Mesothelial cell of epicardium (in vitro differentiated cells): ENCODE results near the gene TRIM14. TPM values are rescaled to one million over a fixed set of nuclear protein-coding genes. Genes with fewer than 3 reads are reported as not detected.
"Not testable (repeated sequence)": the region's sequence is repeated elsewhere in the genome, so short reads cannot be mapped to it uniquely, and the experiment has no call there.

Source experiments
- DNase-seq, 2 experiments: peaks; one replicate each; pipeline ENCODE4 v3.0.0; 2021; ENCODE audit warnings: low spot score in 2 of 2; ENCODE audit not compliant: unreplicated experiment in 2 of 2
- H3K27ac Mint-ChIP-seq: 2 replicates; pipeline ENCODE4 v1.8.0; 2021; ENCODE audit warnings: mixed read lengths
- H3K27me3 Mint-ChIP-seq: 2 replicates; pipeline ENCODE4 v1.8.0; 2021; ENCODE audit warnings: low read depth, mixed read lengths
- H3K36me3 Mint-ChIP-seq: 2 replicates; pipeline ENCODE4 v1.8.0; 2021; ENCODE audit warnings: mixed read lengths
- H3K4me1 Mint-ChIP-seq: 2 replicates; pipeline ENCODE4 v1.8.0; 2021; ENCODE audit warnings: mixed read lengths
- H3K4me3 Mint-ChIP-seq: 2 replicates; pipeline ENCODE4 v1.8.0; 2021; ENCODE audit warnings: mild to moderate bottlenecking, moderate library complexity, mixed read lengths
- H3K9me3 Mint-ChIP-seq: 2 replicates; pipeline ENCODE4 v1.8.0; 2021; ENCODE audit warnings: mixed read lengths
- CTCF ChIP-seq: fragments of 200-600 bp; sonication (generic); IDR thresholded peaks from one replicate; pipeline ENCODE4 v1.5.0; 2021; ENCODE audit warnings: antibody characterized with exemption; ENCODE audit not compliant: unreplicated experiment
- total RNA-seq: library from RNA; stranded (reverse); gene quantifications from 3 replicates; pipeline ENCODE4 v1.2.1, GENCODE V29; 2021

The TRIM14 gene
- total RNA-seq, 1 donor from 2014 or later = 10.1 TPM

GRCh38 chr9:98095401-98095800 lies 23.6 kb downstream of the TRIM14 start:
- no peak overlapping the region for H3K27ac Mint-ChIP-seq
- peaks cover 3% of the 10 kb centered on the region for H3K36me3 Mint-ChIP-seq
- H3K27me3 Mint-ChIP-seq = no peaks in the 10 kb centered on the region
- no peaks in the 10 kb centered on the region for H3K9me3 Mint-ChIP-seq
- no peak for DNase-seq
- H3K4me1 Mint-ChIP-seq = peaks cover 8% of the 10 kb centered on the region
- no peak overlapping the region for H3K4me3 Mint-ChIP-seq
- no peak for TF ChIP-seq CTCF

GRCh38 chr9:98094851-98095250 lies 24.2 kb downstream of the TRIM14 start:
- no peak for DNase-seq
- Mint-ChIP-seq H3K36me3 (peaks cover 3% of the 10 kb centered on the region), H3K9me3 (no peaks in the 10 kb centered on the region), H3K4me3 (no peak overlapping the region), H3K27me3 (no peaks in the 10 kb centered on the region), H3K27ac (no peak overlapping the region), H3K4me1 (peaks cover 3% of the 10 kb centered on the region)
- no peak for TF ChIP-seq CTCF

- Mint-ChIP-seq H3K27ac (no peak overlapping the region), H3K36me3 (peaks cover 3% of the 10 kb centered on the region), H3K9me3 (no peaks in the 10 kb centered on the region), H3K4me3 (no peak overlapping the region), H3K4me1 (no peaks in the 10 kb centered on the region), H3K27me3 (no peaks in the 10 kb centered on the region)
- DNase-seq = no peak
- TF ChIP-seq CTCF = no peak
These were observed 24.7 kb downstream of the TRIM14 start for GRCh38 chr9:98094316-98094715.

GRCh38 chr9:98092613-98092931 lies 26.4 kb downstream of the TRIM14 start:
- DNase-seq = no peak
- H3K36me3 Mint-ChIP-seq = peaks cover 3% of the 10 kb centered on the region
- H3K4me3 Mint-ChIP-seq = no peak overlapping the region
- H3K9me3 Mint-ChIP-seq = no peaks in the 10 kb centered on the region
- no peaks in the 10 kb centered on the region for H3K27me3 Mint-ChIP-seq
- TF ChIP-seq CTCF = no peak
- H3K27ac Mint-ChIP-seq = no peak overlapping the region
- H3K4me1 Mint-ChIP-seq = no peaks in the 10 kb centered on the region

- no peak for TF ChIP-seq CTCF
- Mint-ChIP-seq H3K9me3 (no peaks in the 10 kb centered on the region), H3K4me1 (no peaks in the 10 kb centered on the region), H3K36me3 (no peaks in the 10 kb centered on the region), H3K27ac (no peak overlapping the region), H3K27me3 (no peaks in the 10 kb centered on the region), H3K4me3 (no peak overlapping the region)
- no peak for DNase-seq
These were observed 27.0 kb downstream of the TRIM14 start for GRCh38 chr9:98091735-98092612.

- not testable (repeated sequence) for DNase-seq, H3K27ac Mint-ChIP-seq, H3K36me3 Mint-ChIP-seq, H3K4me1 Mint-ChIP-seq, H3K9me3 Mint-ChIP-seq, H3K27me3 Mint-ChIP-seq, H3K4me3 Mint-ChIP-seq
These were observed 28.3 kb downstream of the TRIM14 start for GRCh38 chr9:98090674-98091073.
